K562 (cell line): ENCODE data around the gene BICDL1. TPM values are rescaled to one million over a fixed set of nuclear protein-coding genes. Genes with fewer than 3 reads are reported as not detected.
A peak's percentile ranks its signal among the peaks of the same experiment; 100 is the strongest.

Source experiments
- ATAC-seq: fragments of 200-7000 bp; cut with Tn5 transposase; 3 replicates; pipeline ENCODE4 v1.9.1; 2020; ENCODE audit warnings: moderate library complexity
- BruUV-seq: library from RNA; stranded (reverse); fragments of 400-500 nt; replicated peaks from 2 replicates; lab custom pipeline; 2021; lab: Mats Ljungman, UMichigan
- CTCF ChIA-PET: fragments of 300-600 bp; formaldehyde crosslinking; extraction: SDS; loops from one replicate; lab custom pipeline; 2021; ENCODE audit warnings: low intra/inter-chr PET ratio; lab: Yijun Ruan, JAX
- POLR2A ChIA-PET: fragments of 300-600, 350-650 bp; sonication (Branson Sonifier 250); formaldehyde crosslinking; extraction: SDS; loops from one replicate; lab custom pipeline; 2021; ENCODE audit warnings: antibody characterized with exemption, inconsistent platforms; lab: Yijun Ruan, JAX
- DNase-seq, 4 experiments: peaks; one replicate each; pipeline versions ENCODE4 v3.0.0 to v3.0.0-alpha.2; 2011 to 2018; ENCODE audit warnings: low spot score in 3 of 4, mixed read lengths in 3 of 4; ENCODE audit errors: extremely low read depth in 1 of 4
- FAIRE-seq: peaks from 2 replicates; lab custom pipeline; 2011; peaks lifted over from hg19 to GRCh38; lab: Jason Lieb, UNC
- H2AFZ ChIP-seq: 2 replicates; pipeline ENCODE4 v1.6.0; 2011; ENCODE audit warnings: low read depth, low read length, control low read depth, inconsistent platforms
- H3K27ac ChIP-seq: fragments of 200-600 bp; 3 replicates; pipeline ENCODE4 v1.8.0; 2011; ENCODE audit warnings: low read depth, mild to moderate bottlenecking, control low read depth, inconsistent platforms, low read length, moderate library complexity, mixed read lengths; ENCODE audit errors: extremely low read depth
- H3K27me3 ChIP-seq, 2 experiments: fragments of 300-600 bp in 1 of 2; 2 replicates in 1 of 2; 3 replicates in 1 of 2; pipeline versions ENCODE4 v1.6.0 to v1.8.0; 2011; ENCODE audit warnings: inconsistent platforms in 2 of 2, low read length in 2 of 2, mild to moderate bottlenecking in 1 of 2, mixed read lengths in 1 of 2, moderate library complexity in 1 of 2; ENCODE audit not compliant: control insufficient read depth in 2 of 2, insufficient read depth in 2 of 2
- H3K36me3 ChIP-seq: fragments of 300-600 bp; 3 replicates; pipeline ENCODE4 v1.8.0; 2011; ENCODE audit warnings: mild to moderate bottlenecking, low read length, inconsistent platforms; ENCODE audit not compliant: control insufficient read depth, insufficient read depth
- H3K4me1 ChIP-seq, 2 experiments: fragments of 200-600 bp in 1 of 2; replicated peaks in 1 of 2; 2 replicates in 1 of 2; 3 replicates in 1 of 2; pipeline versions ENCODE4 v1.5.1 to v1.8.0; 2011; ENCODE audit warnings: inconsistent platforms in 2 of 2, low read length in 2 of 2, mild to moderate bottlenecking in 1 of 2, mixed read lengths in 1 of 2, moderate library complexity in 1 of 2; ENCODE audit not compliant: control insufficient read depth in 2 of 2, insufficient read depth in 2 of 2
- H3K4me2 ChIP-seq: 2 replicates; pipeline ENCODE4 v1.6.1; 2011; ENCODE audit warnings: low read length, control low read depth, inconsistent platforms, mixed read lengths; ENCODE audit not compliant: insufficient read depth
- H3K4me3 ChIP-seq: fragments of 200-600 bp; sonication (generic), shearing (Covaris generic); 2 replicates; pipeline ENCODE4 v1.5.1; 2016; ENCODE audit warnings: control low read depth, inconsistent platforms
- H3K79me2 ChIP-seq: fragments of 200-600 bp; 3 replicates; pipeline ENCODE4 v1.8.0; 2011; ENCODE audit warnings: low read length, inconsistent platforms; ENCODE audit not compliant: control insufficient read depth, insufficient read depth
- H3K9ac ChIP-seq, 2 experiments: 2 replicates each; pipeline versions ENCODE4 v1.6.0 to v1.6.1; 2011; ENCODE audit warnings: low read depth in 2 of 2, low read length in 2 of 2, control low read depth in 1 of 2, inconsistent platforms in 1 of 2, mild to moderate bottlenecking in 1 of 2, mixed read lengths in 1 of 2; ENCODE audit not compliant: insufficient read depth in 1 of 2
- H3K9me1 ChIP-seq: one replicate; pipeline ENCODE4 v1.6.0; 2011; ENCODE audit warnings: inconsistent platforms, mild to moderate bottlenecking, low read length, moderate library complexity; ENCODE audit not compliant: control insufficient read depth, insufficient read depth
- H3K9me3 ChIP-seq: replicated peaks from 2 replicates; pipeline ENCODE4 v1.5.1; 2011; ENCODE audit warnings: low read depth, low read length, inconsistent platforms; ENCODE audit not compliant: control insufficient read depth, insufficient read depth
- H4K20me1 ChIP-seq: replicated peaks from 2 replicates; pipeline ENCODE4 v1.6.1; 2011; ENCODE audit warnings: low read length, inconsistent platforms, mixed read lengths; ENCODE audit not compliant: control insufficient read depth, insufficient read depth
- ATF1 ChIP-seq, 2 experiments: fragments of 450-650 bp in 1 of 2; IDR thresholded peaks; 2 replicates each; pipeline ENCODE4 v1.6.1; 2016; ENCODE audit warnings: missing compliant biosample characterization in 1 of 2, missing genetic modification characterization in 1 of 2
- CREM ChIP-seq: IDR thresholded peaks from 2 replicates; pipeline ENCODE4 v1.6.1; 2014; ENCODE audit warnings: antibody characterized with exemption, low read depth
- FUS ChIP-seq: fragments of 200-400 bp; formaldehyde crosslinking; optimal IDR thresholded peaks from 2 replicates; pipeline ENCODE3; 2017; ENCODE audit warnings: low read depth, low read length
- RFX1 ChIP-seq: fragments of 450-650 bp; IDR thresholded peaks from 2 replicates; pipeline ENCODE4 v1.6.1; 2016; ENCODE audit warnings: mild to moderate bottlenecking, moderate library complexity
- RFX5 ChIP-seq: IDR thresholded peaks from 2 replicates; pipeline ENCODE4 v1.6.1; 2011; ENCODE audit warnings: low read depth, mild to moderate bottlenecking, improper control_type of control experiment, low read length
- ZNF551 ChIP-seq: fragments of 250-450 bp; sonication (Bioruptor Pico); IDR thresholded peaks from 2 replicates; pipeline ENCODE4 v1.5.0; 2021; ENCODE audit warnings: mild to moderate bottlenecking, moderate library complexity
- WGBS: fragments of 100-300 bp; shearing (Covaris generic); methylation state at CpG from one replicate; pipeline ENCODE4 v1.1.6; 2016; ENCODE audit warnings: low coverage, mixed read lengths; ENCODE audit not compliant: insufficient coverage; ENCODE audit errors: missing lambda C conversion rate; 5-methylcytosine and 5-hydroxymethylcytosine counted together
- in situ Hi-C: fragments of 300-500 bp; cut with MboI; formaldehyde crosslinking; loops from 4 replicates; pipeline ENCODE4 v1.15.0; 2018; ENCODE audit warnings: inconsistent platforms, mixed read lengths
- intact Hi-C: fragments of 100-400 bp; cut with micrococcal nuclease; formaldehyde crosslinking; loops from 2 replicates; pipeline ENCODE4 v1.14.2; 2022
- polyA plus RNA-seq, 8 experiments: library from polyadenylated mRNA; depleted of rRNA in 4 of 8; stranded (reverse) in 5 of 8; unstranded in 3 of 8; fragments of >200 nt; fragmentation: Nextera tagmentation in 2 of 8; fragmentation: Illumina TruSeq in 1 of 8; extraction: Ambion mirVana in 2 of 8; extraction: Trizol in 1 of 8; gene quantifications; 2 replicates each; pipeline versions ENCODE4 v1.2.1 to v1.2.3, GENCODE V29; 2011 to 2014; ENCODE audit warnings: inconsistent platforms in 1 of 8, missing spikeins in 1 of 8
- total RNA-seq, 7 experiments: library from RNA; depleted of rRNA in 6 of 7; stranded (reverse); fragments of >200 nt in 6 of 7; fragmentation: Illumina TruSeq in 2 of 7; extraction: Trizol in 2 of 7; gene quantifications; 2 replicates each; pipeline versions ENCODE4 v1.2.1 to v1.2.3, GENCODE V29; 2011 to 2021; ENCODE audit warnings: low replicate concordance in 1 of 7

Gene BICDL1
- total and polyA plus RNA-seq, 9 of the 15 experiments (the other 6 are each of a cell fraction or from before 2014, with no cell fraction given), result 0.06 to 2.0 (median 0.58) TPM

GRCh38 chr12:120012067-120012621 lies 23.1 kb downstream of the BICDL1 start:
- H3K9ac ChIP-seq, result no peak overlapping the region
- peaks cover 12 to 13% of the 10 kb centered on the region in 2 experiments; a peak in 3 of 5 replicates for H3K27me3 ChIP-seq
- H3K36me3 ChIP-seq, result no peaks in the 10 kb centered on the region
- CTCF ChIA-PET, result no interaction called here
- in situ Hi-C loops, result no loop called here
- TF ChIP-seq ATF1 (CRISPR knock-in tag; IDR thresholded peaks at IDR 0.05) (no peak), ATF1 (tag; IDR thresholded peaks at IDR 0.05) (0 out of 2 replicates have a peak, but pooled peaks have one; percentile 12), RFX1 (peak; percentile 91), ZNF551 (CRISPR knock-in tag) (no peak), FUS (no peak), CREM (0 out of 2 replicates have a peak, but pooled peaks have one; percentile 5), RFX5 (peak; percentile 92)
- TF ChIP-seq, all 486 proteins: peak for 4
- H3K9me1 ChIP-seq, result no peaks in the 10 kb centered on the region
- H3K79me2 ChIP-seq, result no peaks in the 10 kb centered on the region
- H4K20me1 ChIP-seq, result no peaks in the 10 kb centered on the region
- POLR2A ChIA-PET, result no interaction called here
- H2AFZ ChIP-seq, result no peak overlapping the region
- FAIRE-seq (no peak), DNase-seq (peak; percentile 14 to 32 (median 22)), ATAC-seq (peak; percentile 58; the same call in 1 of the 3 replicates)
- H3K9me3 ChIP-seq, result no peaks in the 10 kb centered on the region
- H3K4me2 ChIP-seq, result no peak overlapping the region
- H3K27ac ChIP-seq, result no peak overlapping the region
- H3K4me1 ChIP-seq, result no peaks in the 10 kb centered on the region
- no peak overlapping the region for H3K4me3 ChIP-seq
- no TSS peak for BruUV-seq
- 3% methylated on average over 10 of the region's 10 CpGs for WGBS
- intact Hi-C loops, result no loop called here
